ENCODE data around the gene KCNQ5.

The KCNQ5 gene

GRCh38 chr6:72626126-72626525 is 4.3 kb downstream of the KCNQ5 start:
- H3K4me3 Mint-ChIP-seq = peak overlapping the region; percentile 31
- H3K4me1 Mint-ChIP-seq = peaks cover 65% of the 10 kb centered on the region
- no peaks in the 10 kb centered on the region for H3K27me3 Mint-ChIP-seq
- peaks cover 14% of the 10 kb centered on the region for H3K36me3 Mint-ChIP-seq
- H3K27ac Mint-ChIP-seq = peak overlapping the region; percentile 20
- H3K9me3 Mint-ChIP-seq = no peaks in the 10 kb centered on the region

- H3K36me3 Mint-ChIP-seq = peaks cover 20% of the 10 kb centered on the region
- peaks cover 68% of the 10 kb centered on the region for H3K4me1 Mint-ChIP-seq
- peak overlapping the region; percentile 27 for H3K27ac Mint-ChIP-seq
- H3K27me3 Mint-ChIP-seq = no peaks in the 10 kb centered on the region
- no peaks in the 10 kb centered on the region for H3K9me3 Mint-ChIP-seq
- H3K4me3 Mint-ChIP-seq = no peak overlapping the region
These were observed 5.7 kb downstream of the KCNQ5 start for GRCh38 chr6:72627539-72627938.

DNA sequence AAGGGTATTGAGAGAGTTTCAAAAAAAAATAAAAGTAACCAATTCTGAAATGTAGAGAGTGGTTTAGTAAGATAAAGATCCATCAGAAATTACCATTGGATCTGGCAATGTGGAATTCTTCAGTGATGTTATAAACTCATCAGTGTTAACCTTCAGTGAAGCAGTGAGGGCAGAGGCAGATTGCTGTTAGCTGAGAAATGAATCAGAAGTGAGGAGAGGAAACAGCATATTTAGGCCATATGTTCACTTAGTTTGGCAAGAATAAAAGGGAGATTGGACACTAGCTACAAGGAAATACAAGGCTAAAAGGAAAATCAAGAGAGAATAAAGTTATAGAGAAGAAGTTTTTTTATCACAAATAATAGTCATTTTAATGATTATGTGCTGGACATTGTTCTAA is 9.6 kb downstream of the KCNQ5 start:
- Mint-ChIP-seq H3K27me3 (no peaks in the 10 kb centered on the region), H3K27ac (no peak overlapping the region), H3K4me3 (no peak overlapping the region), H3K4me1 (peaks cover 48% of the 10 kb centered on the region), H3K36me3 (peaks cover 18% of the 10 kb centered on the region), H3K9me3 (no peaks in the 10 kb centered on the region)

DNA sequence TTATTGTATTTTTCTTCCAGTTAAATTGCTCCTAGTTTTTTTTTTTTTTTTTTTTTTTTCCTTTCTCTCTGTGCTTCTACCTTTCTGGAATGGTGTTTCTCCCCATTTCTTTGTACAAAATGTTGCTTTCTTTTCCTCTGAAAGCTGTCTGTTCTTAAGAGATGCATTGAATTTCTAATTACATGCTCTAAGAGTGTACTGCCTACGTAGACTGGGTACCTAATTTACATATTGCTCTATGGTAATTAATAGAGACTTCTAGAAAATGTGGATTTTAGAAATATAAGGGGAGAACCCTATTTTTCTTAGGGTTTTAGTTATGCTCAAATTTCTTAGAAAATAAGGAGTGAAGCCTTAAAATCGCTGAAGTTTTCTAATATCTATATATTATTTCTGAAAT is 13.8 kb downstream of the KCNQ5 start:
- Mint-ChIP-seq H3K4me1 (peaks cover 39% of the 10 kb centered on the region), H3K9me3 (no peaks in the 10 kb centered on the region), H3K4me3 (no peak overlapping the region), H3K36me3 (peaks cover 17% of the 10 kb centered on the region), H3K27ac (no peak overlapping the region), H3K27me3 (no peaks in the 10 kb centered on the region)

- H3K4me1 Mint-ChIP-seq = peaks cover 37% of the 10 kb centered on the region
- no peaks in the 10 kb centered on the region for H3K27me3 Mint-ChIP-seq
- H3K9me3 Mint-ChIP-seq = no peaks in the 10 kb centered on the region
- no peak overlapping the region for H3K27ac Mint-ChIP-seq
- peaks cover 12% of the 10 kb centered on the region for H3K36me3 Mint-ChIP-seq
- no peak overlapping the region for H3K4me3 Mint-ChIP-seq
These were observed 14.4 kb downstream of the KCNQ5 start for GRCh38 chr6:72636215-72636614.

- Mint-ChIP-seq H3K4me3 (no peak overlapping the region), H3K27me3 (no peaks in the 10 kb centered on the region), H3K9me3 (no peaks in the 10 kb centered on the region), H3K27ac (no peak overlapping the region), H3K4me1 (peaks cover 33% of the 10 kb centered on the region), H3K36me3 (peaks cover 8% of the 10 kb centered on the region)
These were observed 14.9 kb downstream of the KCNQ5 start for GRCh38 chr6:72636786-72637185.

DNA sequence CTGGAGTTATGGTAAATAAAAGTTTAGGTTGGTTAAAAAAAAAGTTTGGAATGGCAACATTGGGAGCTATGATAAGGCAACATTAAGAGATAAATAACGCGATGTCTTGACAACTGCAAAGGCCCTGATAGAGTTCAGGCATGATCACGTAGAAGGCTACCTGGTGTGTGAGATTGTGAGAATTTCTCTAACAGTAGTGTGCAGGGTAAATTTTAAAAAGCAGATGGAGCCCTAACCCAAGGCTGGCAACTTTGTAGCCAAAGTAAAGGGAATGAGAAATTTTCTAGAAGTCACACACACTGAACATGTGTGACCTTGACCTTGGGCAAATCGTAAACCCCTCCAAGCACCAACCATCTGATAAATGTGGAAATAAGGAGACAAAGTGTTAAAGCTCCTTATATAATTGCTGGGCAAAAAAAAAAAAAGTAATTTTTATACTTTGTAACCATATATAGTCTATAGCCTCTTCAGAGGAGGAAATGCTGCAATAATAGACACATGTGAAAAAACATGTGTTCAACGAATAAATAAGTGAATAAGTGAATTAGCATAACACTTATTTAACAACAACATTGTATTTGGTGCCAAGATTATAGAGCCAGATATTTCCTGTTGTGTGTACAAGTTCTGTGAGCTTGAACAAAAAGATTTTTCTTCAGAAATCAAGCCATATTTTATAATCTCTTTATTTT is 18.2 kb downstream of the KCNQ5 start:
- Mint-ChIP-seq H3K27ac (no peak overlapping the region), H3K4me3 (no peak overlapping the region), H3K36me3 (peaks cover 5% of the 10 kb centered on the region), H3K27me3 (no peaks in the 10 kb centered on the region), H3K9me3 (no peaks in the 10 kb centered on the region), H3K4me1 (peaks cover 36% of the 10 kb centered on the region)

GRCh38 chr6:72640615-72640930 is 18.7 kb downstream of the KCNQ5 start:
- Mint-ChIP-seq H3K27me3 (no peaks in the 10 kb centered on the region), H3K36me3 (peaks cover 6% of the 10 kb centered on the region), H3K9me3 (no peaks in the 10 kb centered on the region), H3K4me1 (peaks cover 35% of the 10 kb centered on the region), H3K4me3 (no peak overlapping the region), H3K27ac (no peak overlapping the region)

DNA sequence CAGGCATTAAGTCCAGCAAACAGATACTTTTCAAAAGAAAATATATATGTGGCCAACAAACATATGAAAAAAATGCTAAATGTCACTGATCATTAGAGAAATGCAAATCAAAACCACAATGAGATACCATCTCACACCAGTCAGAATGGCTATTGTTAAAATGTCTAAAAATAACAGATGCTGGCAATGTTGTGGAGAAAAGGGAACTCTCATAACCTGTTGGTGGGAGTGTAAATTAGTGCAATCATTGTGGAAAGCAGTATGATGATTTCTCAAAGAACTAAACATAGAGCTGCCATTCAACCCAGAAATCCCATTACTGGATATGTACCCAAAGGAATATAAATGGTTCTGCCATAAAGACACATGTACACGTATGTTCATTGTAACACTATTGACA is 20.6 kb downstream of the KCNQ5 start:
- peaks cover 10% of the 10 kb centered on the region for H3K36me3 Mint-ChIP-seq
- no peaks in the 10 kb centered on the region for H3K27me3 Mint-ChIP-seq
- H3K4me3 Mint-ChIP-seq = no peak overlapping the region
- H3K4me1 Mint-ChIP-seq = peaks cover 31% of the 10 kb centered on the region
- H3K27ac Mint-ChIP-seq = no peak overlapping the region
- no peaks in the 10 kb centered on the region for H3K9me3 Mint-ChIP-seq

DNA sequence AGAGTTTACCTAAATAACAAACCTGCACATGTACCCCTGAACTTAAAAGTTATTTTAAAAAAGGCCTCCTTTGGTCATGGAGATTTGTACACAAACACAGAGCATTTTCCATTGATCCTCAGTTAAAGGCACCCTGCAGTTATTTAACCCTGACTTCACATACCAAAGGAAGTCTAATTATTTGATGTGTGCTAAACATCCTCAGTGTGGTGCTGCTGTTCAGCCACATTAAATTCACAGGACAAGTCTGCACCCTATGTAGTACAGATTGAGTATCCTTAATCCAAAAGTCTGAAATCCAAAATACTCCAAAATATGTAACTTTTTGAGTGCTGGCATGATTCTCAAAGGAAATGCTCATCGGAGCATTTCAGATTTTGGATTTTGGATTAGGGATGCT is 21.4 kb downstream of the KCNQ5 start:
- Mint-ChIP-seq H3K36me3 (peaks cover 11% of the 10 kb centered on the region), H3K4me3 (no peak overlapping the region), H3K27ac (no peak overlapping the region), H3K27me3 (no peaks in the 10 kb centered on the region), H3K4me1 (peaks cover 32% of the 10 kb centered on the region), H3K9me3 (no peaks in the 10 kb centered on the region)

GRCh38 chr6:72646604-72647485 is 25.0 kb downstream of the KCNQ5 start:
- Mint-ChIP-seq H3K4me3 (no peak overlapping the region), H3K9me3 (no peaks in the 10 kb centered on the region), H3K36me3 (peaks cover 13% of the 10 kb centered on the region), H3K4me1 (peaks cover 45% of the 10 kb centered on the region), H3K27ac (no peak overlapping the region), H3K27me3 (no peaks in the 10 kb centered on the region)

DNA sequence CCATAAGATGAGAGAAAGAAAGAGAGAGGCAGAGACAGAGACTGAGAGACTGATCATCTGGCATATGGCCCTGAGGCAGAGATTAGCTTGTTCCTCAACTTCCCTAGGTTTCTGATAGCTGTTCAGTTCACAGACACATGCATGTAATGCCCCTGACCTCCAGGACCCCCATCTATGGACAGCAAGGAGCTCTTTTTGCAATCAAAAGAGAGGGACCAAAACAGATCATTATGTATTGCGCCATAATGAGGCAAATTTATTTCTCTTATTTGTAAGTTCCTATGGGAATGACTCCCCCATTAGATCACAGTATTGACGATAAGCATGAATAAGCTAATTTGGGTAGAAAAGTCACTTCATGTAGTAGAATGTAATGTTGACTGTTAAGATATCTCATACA is 25.6 kb downstream of the KCNQ5 start:
- Mint-ChIP-seq H3K9me3 (no peaks in the 10 kb centered on the region), H3K4me1 (peaks cover 51% of the 10 kb centered on the region), H3K4me3 (no peak overlapping the region), H3K27me3 (no peaks in the 10 kb centered on the region), H3K36me3 (peaks cover 13% of the 10 kb centered on the region), H3K27ac (no peak overlapping the region)

- H3K27me3 Mint-ChIP-seq = no peaks in the 10 kb centered on the region
- peak overlapping the region; percentile 52 for H3K27ac Mint-ChIP-seq
- H3K36me3 Mint-ChIP-seq = peaks cover 12% of the 10 kb centered on the region
- H3K9me3 Mint-ChIP-seq = no peaks in the 10 kb centered on the region
- no peak overlapping the region for H3K4me3 Mint-ChIP-seq
- peaks cover 52% of the 10 kb centered on the region for H3K4me1 Mint-ChIP-seq
These were observed 27.4 kb downstream of the KCNQ5 start for GRCh38 chr6:72649032-72649984.

- no peaks in the 10 kb centered on the region for H3K9me3 Mint-ChIP-seq
- H3K4me1 Mint-ChIP-seq = peaks cover 54% of the 10 kb centered on the region
- H3K4me3 Mint-ChIP-seq = peak overlapping the region; percentile 33
- no peaks in the 10 kb centered on the region for H3K27me3 Mint-ChIP-seq
- H3K36me3 Mint-ChIP-seq = peaks cover 12% of the 10 kb centered on the region
- H3K27ac Mint-ChIP-seq = peak overlapping the region; percentile 83
These were observed 28.3 kb downstream of the KCNQ5 start for GRCh38 chr6:72650081-72650745.

- H3K4me1 Mint-ChIP-seq = peaks cover 48% of the 10 kb centered on the region
- no peaks in the 10 kb centered on the region for H3K27me3 Mint-ChIP-seq
- H3K4me3 Mint-ChIP-seq = no peak overlapping the region
- H3K36me3 Mint-ChIP-seq = peaks cover 14% of the 10 kb centered on the region
- H3K9me3 Mint-ChIP-seq = no peaks in the 10 kb centered on the region
- H3K27ac Mint-ChIP-seq = peak overlapping the region; percentile 83
These were observed 29.3 kb downstream of the KCNQ5 start for GRCh38 chr6:72651174-72651573.
